HL-60/S4 treated with phorbol 12-myristate 13-acetate at 8.2 ng/mL for 4 days and 3 days (cell line): Measurements from ENCODE around the gene CRHBP.
"Not testable (repeated sequence)": the region's sequence is repeated elsewhere in the genome, so short reads cannot be mapped to it uniquely, and the experiment has no call there.

Source experiments
- in situ Hi-C: fragments of 300-500 bp; cut with MboI; formaldehyde crosslinking; loops from 2 replicates; pipeline ENCODE4 v1.15.0; 2022; ENCODE audit warnings: low sequenced_read_pairs

CRHBP gene

DNA sequence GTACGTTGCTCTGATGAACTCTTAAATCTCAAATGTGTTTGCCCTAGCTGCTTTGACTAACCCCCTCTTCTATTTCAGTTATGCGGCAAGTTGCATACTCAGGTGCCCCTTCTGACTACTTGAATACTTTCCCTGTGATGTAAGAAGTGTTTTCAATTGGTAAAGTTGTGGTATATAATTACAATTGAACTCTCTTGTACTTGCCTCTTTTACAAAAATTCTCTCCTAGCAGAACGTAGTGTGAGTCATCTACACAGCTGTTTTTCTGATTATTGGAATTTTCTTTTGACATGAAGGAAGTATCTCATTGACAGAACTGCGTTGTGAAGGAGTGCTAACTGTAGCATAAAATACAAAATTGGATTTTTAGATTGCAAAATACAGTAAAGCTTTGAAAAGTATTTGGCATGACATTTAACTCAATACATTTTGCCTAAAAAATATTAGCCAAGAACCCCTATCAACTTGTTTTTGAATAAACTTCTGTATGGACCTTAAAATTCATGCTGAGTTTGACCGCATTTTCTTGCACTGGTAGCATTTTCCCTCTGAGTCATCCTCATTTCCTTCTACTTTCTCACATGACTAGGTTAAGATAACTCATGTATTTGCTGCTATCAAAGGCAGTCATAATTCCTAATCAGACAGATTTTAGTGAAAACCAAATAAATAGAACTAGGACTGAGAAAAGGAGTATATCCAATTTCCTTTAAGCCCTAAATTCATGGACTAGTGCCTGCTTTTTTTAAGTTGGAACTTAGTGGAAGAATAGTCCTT lies 6.3 kb downstream of the CRHBP start:
- in situ Hi-C loops: no loop called here

DNA sequence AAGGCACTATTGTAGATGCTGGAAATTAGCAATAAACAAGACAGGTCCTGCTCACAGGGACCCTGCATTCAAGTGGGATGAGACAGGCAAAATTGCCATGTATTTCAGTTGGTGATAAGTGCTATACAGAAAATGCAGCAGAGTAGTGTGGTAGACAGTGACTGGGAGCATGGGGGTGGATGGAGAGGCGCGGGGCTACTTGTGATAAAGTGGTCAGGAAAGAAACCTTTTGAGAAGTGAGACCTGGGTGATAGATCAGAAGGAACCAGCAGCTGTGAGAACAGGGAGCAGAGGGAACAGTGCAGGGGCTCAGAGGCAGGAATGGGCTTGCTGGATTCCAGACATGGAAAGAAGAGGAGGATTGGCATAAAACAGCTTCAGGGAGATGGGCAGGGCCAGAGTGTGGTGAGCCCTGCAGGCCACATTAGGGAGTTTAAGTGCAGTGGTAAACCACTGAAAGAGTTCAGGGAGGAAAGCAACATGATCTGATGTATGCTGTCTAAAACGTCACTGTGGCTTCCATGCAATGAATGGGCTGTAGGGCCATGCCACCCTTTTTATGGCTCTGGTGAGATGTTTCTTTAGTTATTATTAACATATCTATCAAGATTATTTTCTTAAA lies 7.3 kb downstream of the CRHBP start:
- in situ Hi-C loops: no loop called here

GRCh38 chr5:76964060-76964459 lies 11.2 kb downstream of the CRHBP start:
- in situ Hi-C loops: no loop called here

- in situ Hi-C loops: no loop called here
These were observed 18.7 kb downstream of the CRHBP start for GRCh38 chr5:76971511-76971910.

DNA sequence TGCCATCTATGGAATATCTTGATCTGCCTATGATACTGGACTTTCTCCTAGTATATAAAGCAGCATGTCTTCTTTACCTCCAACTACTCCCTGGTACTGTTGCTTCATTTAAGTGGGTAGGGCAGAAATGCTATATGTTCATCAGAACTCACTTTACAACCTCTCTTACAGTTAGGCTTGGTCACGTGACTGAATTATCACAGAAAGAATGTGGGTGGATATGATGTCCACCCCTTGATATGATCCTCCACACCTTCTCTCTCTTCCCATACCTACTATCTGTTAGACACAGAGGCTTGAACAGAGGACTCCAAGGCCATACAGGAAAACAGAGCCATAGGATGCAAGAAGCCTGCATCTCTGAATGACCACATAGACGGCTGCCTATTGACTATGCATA lies 19.8 kb downstream of the CRHBP start:
- in situ Hi-C loops: no loop called here

- in situ Hi-C loops: no loop called here
These were observed 21.9 kb downstream of the CRHBP start for GRCh38 chr5:76974785-76975184.

GRCh38 chr5:76978869-76979268 lies 26.0 kb downstream of the CRHBP start:
- in situ Hi-C loops: no loop called here

DNA sequence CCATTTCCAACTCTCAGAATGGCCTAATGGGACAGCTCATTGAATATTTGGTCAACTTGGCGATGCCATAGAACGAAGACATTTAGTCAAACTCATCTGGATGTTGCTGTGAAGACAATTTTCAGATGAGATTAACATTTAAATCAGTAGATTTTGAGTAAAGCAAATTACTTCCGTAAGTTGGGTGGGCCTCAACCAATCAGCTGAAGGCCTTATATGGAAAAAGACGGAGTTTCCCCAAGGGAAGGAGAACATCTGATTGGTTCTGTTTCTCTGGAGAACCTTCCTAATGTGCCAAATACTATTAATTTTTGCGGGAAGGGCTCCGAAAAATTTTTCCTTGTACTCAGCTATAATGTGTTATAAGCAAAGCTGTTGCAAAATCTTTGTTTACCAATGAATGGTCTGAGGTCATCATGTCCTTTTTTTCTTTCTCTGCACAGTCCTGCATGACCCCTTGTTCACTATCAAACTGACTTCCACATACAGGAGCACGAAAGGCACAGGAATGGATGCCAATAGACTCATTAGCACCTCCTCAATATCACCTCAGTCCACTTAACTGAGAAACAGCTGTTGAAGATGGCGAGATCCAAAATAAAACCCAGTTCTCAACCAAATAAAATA lies 27.8 kb downstream of the CRHBP start:
- in situ Hi-C loops: no loop called here

DNA sequence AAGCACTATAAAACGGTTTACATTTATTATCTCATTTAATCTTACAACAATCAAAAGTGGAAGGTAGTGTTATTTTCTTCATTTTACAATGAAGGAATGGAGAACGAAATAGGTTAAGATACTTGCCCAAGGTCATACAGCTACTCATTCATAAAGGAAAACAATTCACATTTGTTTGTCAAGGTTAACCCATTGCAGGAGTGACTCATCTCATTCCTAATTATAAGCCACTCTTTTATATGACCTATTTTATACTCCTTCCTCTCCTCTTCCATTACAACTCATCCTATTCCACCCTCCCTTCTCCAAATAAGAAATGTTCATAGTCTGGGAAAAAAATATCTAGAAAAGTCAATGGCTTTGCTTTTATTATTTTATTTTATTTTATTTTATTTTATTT lies 29.6 kb downstream of the CRHBP start:
- in situ Hi-C loops: no loop called here

GRCh38 chr5:76983468-76983867 lies 30.6 kb downstream of the CRHBP start:
- in situ Hi-C loops: no loop called here

GRCh38 chr5:76986825-76987526 lies 34.1 kb downstream of the CRHBP start:
- in situ Hi-C loops: no loop called here

DNA sequence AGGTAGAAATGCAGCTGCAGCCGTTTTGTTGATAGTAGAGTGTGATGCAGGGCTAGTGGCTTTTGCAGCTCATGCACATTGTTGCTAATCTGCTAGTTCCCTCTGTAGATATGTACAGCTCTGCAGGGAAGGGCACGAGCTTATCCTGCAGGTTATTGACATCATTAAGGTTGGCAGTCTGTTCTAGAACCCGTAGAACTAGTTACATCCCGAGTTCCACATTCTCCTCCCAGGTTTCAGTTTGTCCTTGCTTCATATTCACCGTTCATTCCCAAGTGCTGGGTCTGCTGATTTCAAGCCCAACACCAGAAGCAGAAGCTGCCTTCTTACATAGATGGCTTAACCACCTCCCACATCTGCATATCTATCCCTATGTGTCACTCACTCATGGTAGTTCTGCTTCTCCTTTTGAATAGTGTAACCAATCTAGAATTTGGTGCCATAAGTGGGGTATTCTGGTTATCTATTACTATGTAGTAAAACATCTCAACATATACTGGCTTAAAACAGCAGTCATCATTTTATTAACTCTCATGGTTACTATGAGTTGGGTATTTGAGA lies 38.1 kb downstream of the CRHBP start:
- in situ Hi-C loops: no loop called here

DNA sequence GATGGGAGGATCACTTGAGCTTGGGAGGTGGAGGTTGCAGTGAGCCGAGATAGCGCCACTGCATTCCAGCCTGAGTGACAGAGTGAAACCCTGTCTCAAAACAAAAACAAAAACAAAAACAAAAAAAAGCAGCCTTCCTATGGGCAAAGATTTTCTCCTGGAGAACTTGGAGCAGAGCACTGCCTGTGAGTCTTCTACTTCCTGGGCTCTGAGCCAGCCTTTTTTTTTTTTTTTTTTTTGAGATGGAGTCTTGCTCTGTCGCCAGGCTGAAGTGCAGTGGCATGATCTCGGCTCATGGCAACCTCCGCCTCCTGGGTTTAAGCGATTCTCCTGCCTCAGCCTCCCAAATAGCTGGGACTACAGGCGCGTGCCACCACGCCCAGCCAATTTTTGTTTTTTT lies 40.6 kb downstream of the CRHBP start:
- in situ Hi-C loops: not testable (repeated sequence)

DNA sequence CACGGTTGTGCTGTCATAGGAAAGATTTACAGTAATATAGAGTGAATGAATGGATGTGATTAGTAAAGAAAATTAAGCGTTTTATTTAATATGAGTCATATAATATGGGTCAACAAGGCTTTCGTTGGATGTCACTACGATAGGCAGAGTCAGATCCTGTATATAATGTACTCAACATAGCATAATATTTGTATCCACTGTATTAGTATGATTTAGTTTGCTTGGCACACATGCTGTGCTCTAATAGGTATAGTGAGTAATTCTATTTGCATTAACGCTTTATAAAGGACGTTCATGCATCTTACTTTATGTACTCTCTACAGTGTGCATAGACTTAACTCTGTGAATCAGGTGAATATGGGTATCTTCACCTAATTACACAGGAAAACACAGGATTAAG lies 41.5 kb downstream of the CRHBP start:
- in situ Hi-C loops: no loop called here

DNA sequence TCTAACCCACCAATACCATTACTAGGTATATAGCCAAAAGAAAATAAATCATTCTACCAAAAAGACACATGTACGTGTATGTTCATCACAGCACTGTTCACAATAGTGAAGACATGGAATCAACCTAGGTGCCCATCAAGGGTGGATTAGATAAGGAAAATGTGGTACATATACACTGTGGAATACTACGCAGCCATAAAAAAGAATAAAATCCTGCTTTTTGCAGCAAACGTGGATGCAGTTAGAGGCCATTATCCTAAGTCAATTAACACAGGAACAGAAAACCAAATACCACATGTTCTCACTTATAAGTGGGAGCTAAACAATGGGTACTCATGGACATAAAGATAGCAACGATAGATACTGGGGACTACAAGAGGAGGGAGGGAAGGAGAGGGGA lies 45.4 kb downstream of the CRHBP start:
- in situ Hi-C loops: not testable (repeated sequence)

DNA sequence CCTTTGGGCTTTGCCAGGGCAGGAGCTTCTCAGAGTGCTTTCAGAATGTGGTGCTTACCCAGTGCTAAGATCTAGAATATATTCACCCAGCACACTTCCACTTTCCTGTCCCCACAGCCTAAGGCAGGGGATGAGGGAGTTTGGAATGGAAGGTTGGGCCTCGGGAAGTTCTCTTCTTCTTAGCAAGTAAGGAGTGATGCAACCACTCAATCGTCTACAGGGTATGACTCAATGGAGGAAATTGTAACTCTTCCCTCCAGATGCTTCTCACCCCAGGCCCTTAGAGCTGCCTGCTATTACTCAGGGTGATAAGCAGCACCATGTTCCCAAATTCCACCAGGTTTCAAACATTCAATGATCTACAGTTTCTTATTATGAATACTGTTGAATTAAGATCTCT lies 46.6 kb downstream of the CRHBP start:
- in situ Hi-C loops: no loop called here

DNA sequence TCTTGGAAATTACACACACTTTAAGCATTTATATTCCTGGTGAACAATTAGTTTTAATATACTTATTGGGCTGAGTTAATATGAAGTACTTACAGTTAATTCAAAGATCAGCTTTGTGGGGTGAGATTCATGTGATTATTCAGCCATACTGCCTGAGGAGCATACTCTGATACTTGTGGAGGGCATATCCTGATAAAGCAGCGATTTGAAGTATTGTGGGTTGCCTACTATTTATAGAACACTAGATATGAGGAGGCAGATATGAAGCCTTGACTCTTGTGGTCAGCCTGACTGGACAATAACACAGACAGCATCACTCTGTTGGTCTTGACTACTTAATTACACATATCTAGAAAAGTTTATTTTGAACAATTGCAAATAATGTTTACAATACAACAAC lies 50.4 kb downstream of the CRHBP start:
- in situ Hi-C loops: no loop called here

DNA sequence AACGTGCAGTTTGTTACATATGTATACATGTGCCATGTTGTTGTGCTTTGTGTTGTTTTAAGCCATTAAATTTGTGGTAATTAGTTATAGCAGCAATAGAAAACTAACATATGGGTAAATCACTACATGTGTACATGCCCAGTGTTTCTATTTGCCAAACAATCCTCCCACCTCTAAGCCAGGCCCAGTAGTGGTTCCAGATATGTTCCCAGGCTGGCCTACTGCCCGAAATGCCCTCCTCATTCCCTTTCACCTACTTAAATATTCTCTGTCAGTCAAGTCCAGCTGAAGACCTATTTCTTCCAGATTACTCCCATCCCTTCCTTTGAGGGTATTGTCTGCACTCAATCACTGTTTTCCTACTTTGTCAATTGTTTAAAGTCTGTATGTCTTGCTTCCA lies 53.3 kb downstream of the CRHBP start:
- in situ Hi-C loops: no loop called here

DNA sequence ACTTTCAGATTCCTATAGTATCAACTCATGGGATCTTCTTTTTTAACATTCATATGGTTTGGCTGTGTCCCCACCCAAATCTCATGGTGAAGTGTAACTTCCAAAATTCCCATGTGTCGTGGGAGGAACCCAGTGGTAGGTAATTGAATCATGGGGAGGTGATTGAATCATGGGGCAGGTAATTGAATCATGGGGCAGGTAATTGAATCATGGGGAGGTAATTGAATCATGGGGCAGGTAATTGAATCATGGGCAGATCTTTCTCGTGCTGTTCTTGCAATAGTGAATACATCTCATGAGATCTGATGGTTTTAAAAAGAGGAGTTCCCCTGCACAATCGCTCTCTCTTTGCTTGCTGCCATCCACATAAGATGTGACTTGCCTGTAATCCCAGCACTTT lies 55.6 kb downstream of the CRHBP start:
- in situ Hi-C loops: no loop called here

DNA sequence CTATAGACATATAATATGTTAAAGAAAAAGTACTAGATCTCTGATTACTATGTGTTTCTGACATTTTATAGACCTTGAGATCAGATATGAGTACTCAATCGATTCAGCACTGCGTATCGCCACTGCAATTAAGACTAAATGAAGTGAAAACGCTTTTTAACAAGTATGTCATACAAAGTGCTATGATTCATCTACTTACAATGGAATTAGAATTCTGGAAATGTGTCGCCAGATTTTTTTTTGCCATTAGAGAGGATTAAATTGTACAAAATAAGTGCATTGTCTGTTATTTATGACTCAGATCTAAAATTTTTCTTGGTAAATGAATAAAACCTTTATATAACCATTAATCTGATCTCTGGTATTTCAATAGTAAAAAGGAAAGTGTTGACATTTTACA lies 57.4 kb downstream of the CRHBP start:
- in situ Hi-C loops: no loop called here

- in situ Hi-C loops: no loop called here
These were observed 58.7 kb downstream of the CRHBP start for GRCh38 chr5:77011498-77011897.
